ENCODE measurements around the gene YY1. TPM values are rescaled to one million over a fixed set of nuclear protein-coding genes. Genes with fewer than 3 reads are reported as not detected.
"Not testable (repeated sequence)": the region's sequence is repeated elsewhere in the genome, so short reads cannot be mapped to it uniquely, and the experiment has no call there.

Gene YY1
- polyA plus RNA-seq, 4 donors = 24.0 to 80.2 (median 27.7) TPM

- not testable (repeated sequence) for H3K4me1 ChIP-seq (ENCODE audit: control insufficient read depth in 3 of 3, insufficient read depth in 2 of 3, low read depth in 1 of 3, low read length in 2 of 3); DNase-seq; H3K27ac ChIP-seq (ENCODE audit: low read depth in 1 of 3, low read length in 2 of 3); H3K9me3 ChIP-seq (ENCODE audit: control insufficient read depth in 2 of 2, insufficient read depth in 1 of 2, low read depth in 1 of 2, low read length in 1 of 2); H3K36me3 ChIP-seq (ENCODE audit: control insufficient read depth in 3 of 3, insufficient read depth in 2 of 3, low read depth in 1 of 3, low read length in 3 of 3); H3K4me3 ChIP-seq (ENCODE audit: low read depth in 1 of 3, low read length in 3 of 3); FAIRE-seq
- 12 to 22% (median 20%) methylated on average over 18 of the region's 18 CpGs for WGBS, 3 donors
- H3K27me3 ChIP-seq (ENCODE audit: control insufficient read depth in 3 of 3, insufficient read depth in 3 of 3, low read length in 3 of 3) = peaks cover 0 to 11% (median 0%) of the 10 kb centered on the region in 3 donors
Observed at GRCh38 chr14:100312110-100312876, 73.3 kb downstream of the YY1 start.

- Histone ChIP-seq H3K4me1 (ENCODE audit: control insufficient read depth in 3 of 3, insufficient read depth in 2 of 3, low read depth in 1 of 3, low read length in 2 of 3) (peaks cover 0 to 5% (median 0%) of the 10 kb centered on the region in 3 donors), H3K27me3 (ENCODE audit: control insufficient read depth in 3 of 3, insufficient read depth in 3 of 3, low read length in 3 of 3) (peaks cover 0 to 11% (median 0%) of the 10 kb centered on the region in 3 donors), H3K27ac (ENCODE audit: low read depth in 1 of 3, low read length in 2 of 3) (no peak overlapping the region), H3K36me3 (ENCODE audit: control insufficient read depth in 3 of 3, insufficient read depth in 2 of 3, low read depth in 1 of 3, low read length in 3 of 3) (no peaks in the 10 kb centered on the region), H3K4me3 (ENCODE audit: low read depth in 1 of 3, low read length in 3 of 3) (no peak overlapping the region), H3K9me3 (ENCODE audit: control insufficient read depth in 2 of 2, insufficient read depth in 1 of 2, low read depth in 1 of 2, low read length in 1 of 2) (no peaks in the 10 kb centered on the region)
- no peak for DNase-seq
- WGBS, 3 donors = 35 to 54% (median 46%) methylated on average over 10 of the region's 10 CpGs
- FAIRE-seq = no peak
Observed at GRCh38 chr14:100312877-100313400, 74.0 kb downstream of the YY1 start.

DNA sequence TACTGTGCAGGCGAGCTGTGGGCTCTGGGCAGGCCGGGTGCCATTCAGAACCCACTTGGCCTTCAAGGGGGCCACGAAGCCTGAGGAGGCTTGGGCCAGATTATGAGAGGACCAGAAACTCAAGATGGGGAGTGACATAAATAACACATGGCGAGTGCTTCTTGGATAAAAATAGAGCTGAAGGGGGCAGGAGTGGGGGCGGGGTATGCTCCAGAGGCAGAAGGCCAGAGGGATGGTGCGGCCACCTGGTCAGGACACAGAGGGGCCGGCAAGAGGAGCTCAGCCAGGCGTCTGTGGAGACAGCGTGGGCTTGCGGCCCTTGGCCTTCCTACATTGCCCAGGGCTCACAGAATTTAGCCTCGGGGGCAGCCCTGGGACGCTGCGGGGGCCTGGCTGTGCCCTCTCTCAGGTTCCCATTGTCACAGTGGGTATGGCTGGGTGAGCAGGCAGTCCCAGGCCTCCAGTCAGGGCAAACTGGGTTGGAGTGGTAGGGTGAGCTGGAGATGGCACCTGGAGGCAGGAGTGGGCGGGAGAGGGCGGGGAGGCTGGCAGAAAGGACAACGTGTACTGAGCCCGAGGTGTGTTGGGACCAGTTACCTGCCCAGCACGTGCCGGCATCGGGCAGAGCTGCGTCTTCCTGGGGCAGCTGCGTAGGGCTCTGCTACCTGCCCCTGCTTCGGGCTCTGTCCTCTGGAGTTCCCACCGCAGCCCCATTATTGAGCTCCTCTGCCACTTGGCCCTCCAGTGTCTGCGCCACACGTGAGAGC, 74.7 kb downstream of the YY1 start:
- no peaks in the 10 kb centered on the region for H3K9me3 ChIP-seq (ENCODE audit: control insufficient read depth in 2 of 2, insufficient read depth in 1 of 2, low read depth in 1 of 2, low read length in 1 of 2)
- DNase-seq (peak in 1 of 2 donors; percentile 52), FAIRE-seq (no peak)

DNA sequence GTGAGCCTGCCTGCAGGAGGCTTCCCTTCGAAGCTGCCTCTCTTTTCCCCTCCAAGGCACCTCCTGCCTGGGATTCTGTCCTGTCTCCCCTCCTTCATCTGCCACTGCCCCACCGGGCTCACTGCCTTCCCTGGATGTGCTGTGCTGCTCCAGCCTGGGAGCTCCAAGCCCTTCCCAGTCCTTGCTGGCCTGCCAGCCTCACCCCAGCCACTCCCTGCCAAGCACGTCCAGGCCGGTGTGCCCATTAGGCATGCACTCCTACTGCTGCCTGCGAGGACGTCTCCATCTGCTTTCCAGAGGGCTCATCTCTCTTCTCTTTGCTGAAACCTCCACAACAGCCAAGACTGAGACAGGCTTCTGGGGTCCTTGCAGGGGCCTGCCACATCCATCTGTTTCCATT, 75.8 kb downstream of the YY1 start:
- DNase-seq (no peak), FAIRE-seq (no peak)
- H3K9me3 ChIP-seq (ENCODE audit: control insufficient read depth in 2 of 2, insufficient read depth in 1 of 2, low read depth in 1 of 2, low read length in 1 of 2) = no peaks in the 10 kb centered on the region
- WGBS, 3 donors = 65 to 81% (median 78%) methylated on average over 6 of the region's 6 CpGs
- H3K4me1 ChIP-seq (ENCODE audit: control insufficient read depth in 3 of 3, insufficient read depth in 2 of 3, low read depth in 1 of 3, low read length in 2 of 3) = peaks cover 0 to 9% (median 0%) of the 10 kb centered on the region in 3 donors
- no peak overlapping the region for H3K4me3 ChIP-seq (ENCODE audit: low read depth in 1 of 3, low read length in 3 of 3)
- H3K36me3 ChIP-seq (ENCODE audit: control insufficient read depth in 3 of 3, insufficient read depth in 2 of 3, low read depth in 1 of 3, low read length in 3 of 3) = no peaks in the 10 kb centered on the region
- H3K27me3 ChIP-seq (ENCODE audit: control insufficient read depth in 3 of 3, insufficient read depth in 3 of 3, low read length in 3 of 3) = peaks cover 0 to 11% (median 0%) of the 10 kb centered on the region in 3 donors
- H3K27ac ChIP-seq (ENCODE audit: low read depth in 1 of 3, low read length in 2 of 3) = no peak overlapping the region

More for the DNA sequence above, 74.7 kb downstream of the YY1 start:
- Histone ChIP-seq H3K4me1 (ENCODE audit: control insufficient read depth in 3 of 3, insufficient read depth in 2 of 3, low read depth in 1 of 3, low read length in 2 of 3) (peaks cover 0 to 9% (median 0%) of the 10 kb centered on the region in 3 donors), H3K4me3 (ENCODE audit: low read depth in 1 of 3, low read length in 3 of 3) (no peak overlapping the region), H3K27me3 (ENCODE audit: control insufficient read depth in 3 of 3, insufficient read depth in 3 of 3, low read length in 3 of 3) (peaks cover 0 to 11% (median 0%) of the 10 kb centered on the region in 3 donors), H3K36me3 (ENCODE audit: control insufficient read depth in 3 of 3, insufficient read depth in 2 of 3, low read depth in 1 of 3, low read length in 3 of 3) (no peaks in the 10 kb centered on the region), H3K27ac (ENCODE audit: low read depth in 1 of 3, low read length in 2 of 3) (no peak overlapping the region)
- WGBS, 3 donors = 78 to 84% (median 80%) methylated on average over 22 to 26 of the region's 26 CpGs

DNA sequence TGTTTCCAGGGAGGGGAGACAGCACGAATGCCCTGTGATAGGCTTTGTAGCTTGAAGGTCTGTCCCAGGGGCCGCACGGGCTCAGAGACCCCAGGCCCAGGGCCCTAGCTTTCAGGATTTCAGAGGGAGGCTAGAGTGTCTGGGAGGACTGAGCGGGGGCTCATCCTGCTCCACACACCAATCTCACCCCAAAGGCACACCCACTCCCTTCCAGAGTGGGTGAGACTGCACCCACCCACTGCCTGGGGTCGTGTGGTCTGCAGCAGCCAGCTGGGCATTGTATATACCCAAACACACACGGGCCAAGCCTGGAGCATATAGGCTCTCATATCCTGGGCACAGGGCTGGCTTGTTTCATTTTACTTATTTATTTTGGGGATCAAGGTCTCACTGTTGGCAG, 78.4 kb downstream of the YY1 start:
- H3K4me1 ChIP-seq (ENCODE audit: control insufficient read depth in 3 of 3, insufficient read depth in 2 of 3, low read depth in 1 of 3, low read length in 2 of 3) = peaks cover 0 to 9% (median 0%) of the 10 kb centered on the region in 3 donors
- 79 to 89% (median 83%) methylated on average over 5 to 6 of the region's 6 CpGs for WGBS, 3 donors
- no peak for DNase-seq
- H3K36me3 ChIP-seq (ENCODE audit: control insufficient read depth in 3 of 3, insufficient read depth in 2 of 3, low read depth in 1 of 3, low read length in 3 of 3) = no peaks in the 10 kb centered on the region
- H3K27me3 ChIP-seq (ENCODE audit: control insufficient read depth in 3 of 3, insufficient read depth in 3 of 3, low read length in 3 of 3) = peaks cover 0 to 8% (median 0%) of the 10 kb centered on the region in 3 donors
- H3K9me3 ChIP-seq (ENCODE audit: control insufficient read depth in 2 of 2, insufficient read depth in 1 of 2, low read depth in 1 of 2, low read length in 1 of 2) = no peaks in the 10 kb centered on the region
- FAIRE-seq = no peak
- no peak overlapping the region for H3K4me3 ChIP-seq (ENCODE audit: low read depth in 1 of 3, low read length in 3 of 3)
- H3K27ac ChIP-seq (ENCODE audit: low read depth in 1 of 3, low read length in 2 of 3) = no peak overlapping the region

DNA sequence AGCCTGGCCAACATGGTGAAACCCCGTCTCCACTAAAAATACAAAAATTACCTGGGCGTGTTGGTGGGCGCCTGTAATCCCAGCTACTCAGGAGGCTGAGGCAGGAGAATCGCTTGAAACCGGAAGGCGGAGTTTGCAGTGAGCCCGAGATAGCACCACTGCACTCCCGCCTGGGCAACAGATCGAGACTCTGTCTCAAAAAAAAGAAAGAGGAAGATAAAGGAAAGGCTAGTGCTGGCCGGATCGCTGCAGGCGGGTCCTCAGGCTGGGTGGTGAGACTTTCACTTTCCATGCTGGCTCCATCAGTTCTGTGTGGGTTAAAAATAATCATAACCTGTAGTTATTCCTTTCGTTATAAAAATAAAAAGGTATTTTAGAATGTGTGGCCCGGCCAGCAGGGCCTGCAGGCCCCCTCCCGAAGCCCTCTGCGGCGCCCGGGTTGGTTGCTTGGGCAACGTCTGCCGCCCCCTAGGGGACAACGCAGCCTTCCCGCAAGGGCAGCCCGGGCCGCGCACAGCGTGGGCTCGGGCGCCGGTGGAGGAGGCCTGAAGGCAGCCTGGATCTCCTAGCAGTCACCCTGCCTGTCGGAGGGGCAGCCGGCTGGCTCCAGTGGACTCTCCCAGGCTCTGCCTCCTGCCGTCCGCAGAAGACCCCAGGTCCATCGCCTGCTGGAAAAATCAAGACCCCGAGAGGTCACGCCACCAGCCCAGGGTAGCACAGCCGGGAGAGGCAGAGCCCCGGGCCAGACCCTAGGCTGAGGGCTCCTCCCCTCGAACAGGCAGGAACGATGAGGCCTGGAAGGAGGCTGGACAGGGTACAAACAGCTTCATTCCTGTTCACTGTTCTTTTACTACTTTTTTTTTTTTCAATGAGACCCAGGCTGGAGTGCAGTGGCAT, 79.2 kb downstream of the YY1 start:
- no peak overlapping the region for H3K27ac ChIP-seq (ENCODE audit: low read depth in 1 of 3, low read length in 2 of 3)
- H3K27me3 ChIP-seq (ENCODE audit: control insufficient read depth in 3 of 3, insufficient read depth in 3 of 3, low read length in 3 of 3) = peaks cover 0 to 2% (median 0%) of the 10 kb centered on the region in 3 donors
- DNase-seq (peak; percentile 45 to 64), FAIRE-seq (no peak)
- no peaks in the 10 kb centered on the region for H3K9me3 ChIP-seq (ENCODE audit: control insufficient read depth in 2 of 2, insufficient read depth in 1 of 2, low read depth in 1 of 2, low read length in 1 of 2)
- H3K36me3 ChIP-seq (ENCODE audit: control insufficient read depth in 3 of 3, insufficient read depth in 2 of 3, low read depth in 1 of 3, low read length in 3 of 3) = no peaks in the 10 kb centered on the region
- WGBS, 3 donors = 28 to 44% (median 33%) methylated on average over 31 to 40 of the region's 40 CpGs
- H3K4me3 ChIP-seq (ENCODE audit: low read depth in 1 of 3, low read length in 3 of 3) = peak overlapping the region in 1 of 3 donors; percentile 25
- H3K4me1 ChIP-seq (ENCODE audit: control insufficient read depth in 3 of 3, insufficient read depth in 2 of 3, low read depth in 1 of 3, low read length in 2 of 3) = peaks cover 0 to 5% (median 0%) of the 10 kb centered on the region in 3 donors

DNA sequence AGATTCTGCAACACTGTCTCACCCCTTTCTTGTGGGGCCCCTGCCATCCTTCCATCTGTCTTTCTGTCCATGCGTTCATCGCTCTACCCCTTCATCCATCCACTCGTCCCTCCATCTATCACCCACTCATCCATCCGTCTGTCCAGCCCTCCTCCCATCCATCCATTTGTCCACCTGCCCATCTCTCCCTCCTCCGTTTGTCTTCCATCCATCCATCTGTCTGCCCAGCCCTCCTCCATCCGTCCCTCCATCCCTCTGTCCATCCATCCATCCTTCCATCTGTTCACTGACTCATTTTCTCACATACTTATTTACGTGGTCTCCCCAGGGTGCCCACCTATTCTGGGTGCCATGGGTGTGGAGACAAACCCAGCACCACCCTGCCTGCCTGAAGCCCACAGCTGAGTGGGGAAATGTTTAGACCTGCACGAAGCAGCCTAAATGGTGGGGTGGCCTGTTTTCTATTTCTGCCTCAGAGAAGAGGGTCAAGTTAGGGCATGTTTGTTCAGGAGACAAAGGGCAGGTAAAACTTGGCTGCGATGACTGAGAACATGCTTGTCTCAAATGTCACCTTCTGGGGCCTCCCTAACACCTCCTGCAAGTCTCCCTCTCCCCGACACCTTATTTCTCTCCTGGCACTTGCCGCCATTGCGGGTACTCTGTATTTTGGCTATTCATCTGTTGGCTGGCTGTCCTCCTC, 81.4 kb downstream of the YY1 start:
- no peak for FAIRE-seq
- no peaks in the 10 kb centered on the region for H3K36me3 ChIP-seq (ENCODE audit: control insufficient read depth in 3 of 3, insufficient read depth in 2 of 3, low read depth in 1 of 3, low read length in 3 of 3)
- no peak for DNase-seq
- peaks cover 0 to 11% (median 0%) of the 10 kb centered on the region in 3 donors for H3K4me1 ChIP-seq (ENCODE audit: control insufficient read depth in 3 of 3, insufficient read depth in 2 of 3, low read depth in 1 of 3, low read length in 2 of 3)
- H3K4me3 ChIP-seq (ENCODE audit: low read depth in 1 of 3, low read length in 3 of 3) = no peak overlapping the region
- 63 to 81% (median 75%) methylated on average over 12 of the region's 12 CpGs for WGBS, 3 donors
- no peak overlapping the region for H3K27ac ChIP-seq (ENCODE audit: low read depth in 1 of 3, low read length in 2 of 3)
- no peaks in the 10 kb centered on the region for H3K27me3 ChIP-seq (ENCODE audit: control insufficient read depth in 3 of 3, insufficient read depth in 3 of 3, low read length in 3 of 3)
- no peaks in the 10 kb centered on the region for H3K9me3 ChIP-seq (ENCODE audit: control insufficient read depth in 2 of 2, insufficient read depth in 1 of 2, low read depth in 1 of 2, low read length in 1 of 2)
